Adrenal gland (tissue), 5 donors: Measurements from ENCODE around the gene NSL1.
A peak's percentile ranks its signal among the peaks of the same experiment; 100 is the strongest.

Experiments
- POLR2A ChIP-seq, 2 donors: fragments of 450-650 bp; IDR thresholded peaks; one replicate each; pipeline ENCODE4 v1.6.1; 2017; ENCODE audit warnings: antibody characterized with exemption in 2 of 2, mild to moderate bottlenecking in 2 of 2, moderate library complexity in 1 of 2
- TF ChIP-seq, protein P1 (sequence below), 6 experiments: fragments of 450-650 bp in 4 of 6; fragments of 200-600 bp in 2 of 6; sonication (generic) in 1 of 6; IDR thresholded peaks; 1 replicate in 5 of 6; 2 replicates in 1 of 6; pipeline versions ENCODE4 v1.5.1 to v1.8.0; 2016 to 2021; ENCODE audit warnings: antibody characterized with exemption in 6 of 6, mild to moderate bottlenecking in 2 of 6, moderate library complexity in 1 of 6
- donor health status: DM: no; HTN: no; CAD: no.

DNA sequence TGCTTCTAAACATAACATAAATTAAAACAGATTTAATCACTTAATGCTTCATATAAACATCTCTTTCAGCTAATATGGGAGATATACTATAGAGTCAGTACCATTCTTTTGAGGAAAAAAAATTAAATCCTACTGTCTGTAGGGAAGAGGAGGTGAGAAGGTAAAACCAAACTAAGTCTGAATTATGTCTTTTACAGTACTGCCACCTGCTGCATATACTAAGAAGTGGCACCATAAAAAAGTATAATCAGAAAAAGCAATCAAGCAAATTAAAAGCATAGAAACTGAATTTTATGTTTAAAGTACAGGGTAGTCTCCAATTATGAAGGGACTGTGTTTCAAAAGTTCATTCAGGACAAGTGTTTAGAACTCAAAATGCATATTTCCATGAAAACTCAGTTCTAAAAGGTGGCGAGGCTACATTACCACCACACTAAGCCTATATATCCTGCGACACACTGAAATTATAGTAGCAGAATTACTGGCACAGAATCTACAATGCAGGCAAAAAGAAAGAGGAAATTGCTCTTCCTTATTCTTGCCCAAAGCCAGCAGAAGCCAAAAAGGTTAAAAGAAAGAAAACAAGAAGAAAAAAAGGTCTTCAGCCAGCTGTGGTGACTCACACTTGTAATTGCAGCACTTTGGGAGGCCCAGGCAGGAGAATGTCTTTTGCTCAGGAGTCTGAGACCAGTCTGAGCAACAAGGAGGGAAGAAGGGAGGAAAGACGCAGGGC lies 9.0 kb downstream of the NSL1 start:
- no peak for TF ChIP-seq POLR2A (IDR thresholded peaks at IDR 0.05)
- TF ChIP-seq, protein P1, sequence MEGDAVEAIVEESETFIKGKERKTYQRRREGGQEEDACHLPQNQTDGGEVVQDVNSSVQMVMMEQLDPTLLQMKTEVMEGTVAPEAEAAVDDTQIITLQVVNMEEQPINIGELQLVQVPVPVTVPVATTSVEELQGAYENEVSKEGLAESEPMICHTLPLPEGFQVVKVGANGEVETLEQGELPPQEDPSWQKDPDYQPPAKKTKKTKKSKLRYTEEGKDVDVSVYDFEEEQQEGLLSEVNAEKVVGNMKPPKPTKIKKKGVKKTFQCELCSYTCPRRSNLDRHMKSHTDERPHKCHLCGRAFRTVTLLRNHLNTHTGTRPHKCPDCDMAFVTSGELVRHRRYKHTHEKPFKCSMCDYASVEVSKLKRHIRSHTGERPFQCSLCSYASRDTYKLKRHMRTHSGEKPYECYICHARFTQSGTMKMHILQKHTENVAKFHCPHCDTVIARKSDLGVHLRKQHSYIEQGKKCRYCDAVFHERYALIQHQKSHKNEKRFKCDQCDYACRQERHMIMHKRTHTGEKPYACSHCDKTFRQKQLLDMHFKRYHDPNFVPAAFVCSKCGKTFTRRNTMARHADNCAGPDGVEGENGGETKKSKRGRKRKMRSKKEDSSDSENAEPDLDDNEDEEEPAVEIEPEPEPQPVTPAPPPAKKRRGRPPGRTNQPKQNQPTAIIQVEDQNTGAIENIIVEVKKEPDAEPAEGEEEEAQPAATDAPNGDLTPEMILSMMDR (IDR thresholded peaks at IDR 0.05), result peak; percentile 48 to 78 (median 68)
